Left forelimb (tissue), 1 donor: Measurements from ENCODE around the gene CAST.

Experiments
- DNase-seq: peaks from one replicate; pipeline ENCODE4 v3.0.0-alpha.2; 2018; ENCODE audit warnings: low spot score

Gene CAST

GRCh38 chr5:96819806-96820205 lies 157.6 kb downstream of the CAST start:
- no peak for DNase-seq

DNA sequence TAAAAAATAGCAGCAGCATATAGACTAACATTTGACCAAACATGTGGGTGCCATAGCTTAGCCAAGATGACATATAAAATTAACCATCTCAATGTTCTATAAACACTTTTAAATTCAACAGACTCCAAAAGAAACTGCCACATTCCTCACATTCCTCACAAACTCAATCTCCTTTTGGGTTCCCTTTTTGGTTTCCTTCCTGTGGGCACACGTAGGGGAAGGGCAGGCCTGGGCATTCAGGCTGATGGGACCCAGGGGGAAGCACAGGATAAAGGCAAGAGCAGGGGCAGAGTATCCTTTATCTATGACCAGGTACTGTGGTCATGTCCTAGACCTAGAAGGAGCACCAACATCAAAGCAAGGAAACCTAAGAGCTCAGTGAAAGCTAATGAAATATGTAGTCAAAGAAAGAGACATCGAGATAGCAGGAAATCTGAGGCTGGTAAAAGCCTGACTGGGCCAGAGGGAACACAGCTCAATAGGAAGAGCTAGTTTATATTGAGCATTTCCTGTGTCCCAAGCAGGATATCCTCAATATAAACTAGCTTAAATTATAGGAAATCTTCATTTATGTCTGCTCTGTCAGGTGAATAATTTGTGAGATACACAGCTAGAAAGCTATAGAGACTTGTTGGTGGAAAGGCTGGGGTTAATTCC lies 159.2 kb downstream of the CAST start:
- DNase-seq: no peak

GRCh38 chr5:96822686-96823459 lies 160.7 kb downstream of the CAST start:
- DNase-seq: no peak

- DNase-seq: no peak
Observed at GRCh38 chr5:96823900-96824380, 161.8 kb downstream of the CAST start.
